Omental fat pad (tissue), 4 donors: ENCODE measurements around the gene JPH2. TPM values are rescaled to one million over a fixed set of nuclear protein-coding genes. Genes with fewer than 3 reads are reported as not detected.
"Not testable (repeated sequence)": the region's sequence is repeated elsewhere in the genome, so short reads cannot be mapped to it uniquely, and the experiment has no call there.

Experiments
- ATAC-seq: fragments of 150-250 bp; one replicate; pipeline ENCODE4 v1.9.1; 2016; ENCODE audit warnings: mild to moderate bottlenecking, moderate library complexity; ENCODE audit not compliant: low FRiP score
- DNase-seq: peaks from one replicate; pipeline ENCODE4 v3.0.0-alpha.2; 2019; ENCODE audit warnings: low spot score
- CTCF ChIP-seq, 3 donors: fragments of 450-650 bp; IDR thresholded peaks; one replicate each; pipeline ENCODE4 v1.5.1; 2016 to 2017; ENCODE audit warnings: antibody characterized with exemption in 3 of 3, mild to moderate bottlenecking in 3 of 3, moderate library complexity in 2 of 3
- total RNA-seq, 4 donors: library from RNA; depleted of rRNA; stranded (reverse); fragments of >200 nt; gene quantifications; one replicate each; pipeline ENCODE4 v1.1.0, GENCODE V29; 2016

Gene JPH2
- total RNA-seq, 4 donors from 2014 or later, result 2.6 to 7.9 (median 7.1) TPM

GRCh38 chr20:44136579-44137265 is 50.3 kb downstream of the JPH2 start:
- no peak for TF ChIP-seq CTCF (IDR thresholded peaks at IDR 0.05)
- DNase-seq (no peak), ATAC-seq (peak; percentile 7)

GRCh38 chr20:44135417-44136204 is 51.4 kb downstream of the JPH2 start:
- TF ChIP-seq CTCF (IDR thresholded peaks at IDR 0.05), result no peak
- no peak for ATAC-seq
- DNase-seq, result no peak

- ATAC-seq (no peak), DNase-seq (no peak)
- TF ChIP-seq CTCF (IDR thresholded peaks at IDR 0.05), result no peak
Observed at GRCh38 chr20:44135012-44135412, 52.0 kb downstream of the JPH2 start.

GRCh38 chr20:44133424-44133823 is 53.6 kb downstream of the JPH2 start:
- TF ChIP-seq CTCF (IDR thresholded peaks at IDR 0.05), result no peak
- DNase-seq, result no peak

GRCh38 chr20:44131704-44132103 is 55.3 kb downstream of the JPH2 start:
- DNase-seq (no peak), ATAC-seq (no peak)
- TF ChIP-seq CTCF (IDR thresholded peaks at IDR 0.05), result no peak

More at GRCh38 chr20:44133424-44133823, 53.6 kb downstream of the JPH2 start:
- ATAC-seq, result no peak

GRCh38 chr20:44129911-44130718 is 56.9 kb downstream of the JPH2 start:
- ATAC-seq (peak; percentile 14), DNase-seq (no peak)
- TF ChIP-seq CTCF (IDR thresholded peaks at IDR 0.05), result no peak

GRCh38 chr20:44129300-44129699 is 57.7 kb downstream of the JPH2 start:
- not testable (repeated sequence) for ATAC-seq, DNase-seq
